ENCODE measurements around the gene TPCN1. TPM values are rescaled to one million over a fixed set of nuclear protein-coding genes. Genes with fewer than 3 reads are reported as not detected.

TPCN1 gene
- total and polyA plus RNA-seq, 2 of the 13 experiments (the other 11 are each of a cell fraction or from before 2014, with no cell fraction given) = 8.0 to 26.8 TPM

DNA sequence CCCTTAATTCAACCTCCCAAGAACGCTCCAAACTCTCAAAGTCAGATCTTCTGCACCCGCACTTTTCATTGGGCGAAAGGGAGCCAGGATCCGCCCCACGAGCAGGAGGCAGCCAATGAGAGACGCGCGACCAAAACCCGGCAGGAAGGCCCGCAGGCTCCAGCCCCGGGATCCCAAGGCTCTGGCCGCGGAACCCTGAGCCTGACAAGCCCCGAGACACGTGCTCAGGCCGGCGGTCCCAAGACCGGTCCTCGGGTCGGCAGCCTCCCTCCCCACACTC is 36.4 kb upstream of the TPCN1 start (continued):
- TF ChIP-seq ZNF687 (CRISPR knock-in tag; IDR thresholded peaks at IDR 0.05) = no peak
- no peak for TF ChIP-seq ZFP90 (CRISPR knock-in tag; IDR thresholded peaks at IDR 0.05; ENCODE audit: borderline replicate concordance)
- peak; percentile 46; the same call in 1 of the 2 replicates for TF ChIP-seq XBP1 (CRISPR knock-in tag; IDR thresholded peaks at IDR 0.05)
- TF ChIP-seq HOXA5 (CRISPR knock-in tag; IDR thresholded peaks at IDR 0.05) = 0 out of 2 replicates have a peak, but pooled peaks have one; percentile 6
- 0 out of 2 replicates have a peak, but pooled peaks have one; percentile 9 for TF ChIP-seq ZFP41 (CRISPR knock-in tag; IDR thresholded peaks at IDR 0.05; ENCODE audit: borderline replicate concordance)
- peak; percentile 93; the same call in 1 of the 2 replicates for TF ChIP-seq DMAP1 (CRISPR knock-in tag; IDR thresholded peaks at IDR 0.05)
- peak; percentile 48; the same call in 1 of the 2 replicates for TF ChIP-seq MEIS2 (CRISPR knock-in tag; IDR thresholded peaks at IDR 0.05)
- no peak for TF ChIP-seq ZBTB34 (CRISPR knock-in tag; IDR thresholded peaks at IDR 0.05)
- peak; percentile 33; the same call in 1 of the 2 replicates for TF ChIP-seq GABPA (IDR thresholded peaks at IDR 0.05; ENCODE audit: low read depth, low read length)
- peak; percentile 57; the same call in 1 of the 2 replicates for TF ChIP-seq GABPA (CRISPR knock-in tag; IDR thresholded peaks at IDR 0.05; ENCODE audit: low read depth)
- TF ChIP-seq POLR2A (IDR thresholded peaks at IDR 0.05; ENCODE audit: insufficient read depth in 1 of 2, low read depth in 2 of 2, low read length in 2 of 2) = peak in 1 of 2 experiments; percentile 51; a peak in 1 of 4 replicates
- peak; percentile 61; the same call in 1 of the 2 replicates for TF ChIP-seq ZNF33A (CRISPR knock-in tag; IDR thresholded peaks at IDR 0.05; ENCODE audit: borderline replicate concordance)
- 0 out of 2 replicates have a peak, but pooled peaks have one; percentile 9 for TF ChIP-seq NFKBIZ (CRISPR knock-in tag; IDR thresholded peaks at IDR 0.05)
- no peak for TF ChIP-seq ZEB1 (IDR thresholded peaks at IDR 0.05; ENCODE audit: insufficient replicate concordance, low read depth)
- TF ChIP-seq MTF1 (CRISPR knock-in tag; IDR thresholded peaks at IDR 0.05) = 0 out of 2 replicates have a peak, but pooled peaks have one; percentile 40
- no peak for TF ChIP-seq TBX2 (CRISPR knock-in tag; IDR thresholded peaks at IDR 0.05; ENCODE audit: borderline replicate concordance)
- TF ChIP-seq ZNF746 (CRISPR knock-in tag; IDR thresholded peaks at IDR 0.05) = no peak
- TF ChIP-seq, protein P1, sequence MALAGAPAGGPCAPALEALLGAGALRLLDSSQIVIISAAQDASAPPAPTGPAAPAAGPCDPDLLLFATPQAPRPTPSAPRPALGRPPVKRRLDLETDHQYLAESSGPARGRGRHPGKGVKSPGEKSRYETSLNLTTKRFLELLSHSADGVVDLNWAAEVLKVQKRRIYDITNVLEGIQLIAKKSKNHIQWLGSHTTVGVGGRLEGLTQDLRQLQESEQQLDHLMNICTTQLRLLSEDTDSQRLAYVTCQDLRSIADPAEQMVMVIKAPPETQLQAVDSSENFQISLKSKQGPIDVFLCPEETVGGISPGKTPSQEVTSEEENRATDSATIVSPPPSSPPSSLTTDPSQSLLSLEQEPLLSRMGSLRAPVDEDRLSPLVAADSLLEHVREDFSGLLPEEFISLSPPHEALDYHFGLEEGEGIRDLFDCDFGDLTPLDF (CRISPR knock-in tag; IDR thresholded peaks at IDR 0.05) = 0 out of 2 replicates have a peak, but pooled peaks have one; percentile 40
- 0 out of 2 replicates have a peak, but pooled peaks have one; percentile 18 for TF ChIP-seq SIN3A (IDR thresholded peaks at IDR 0.05; ENCODE audit: borderline replicate concordance, low read depth, low read length)
- no peak for TF ChIP-seq CENPT (CRISPR knock-in tag; IDR thresholded peaks at IDR 0.05; ENCODE audit: low read depth)
- TF ChIP-seq SIX4 (CRISPR knock-in tag; IDR thresholded peaks at IDR 0.05) = no peak
- 0 out of 2 replicates have a peak, but pooled peaks have one; percentile 76 for TF ChIP-seq ZNF430 (CRISPR knock-in tag; IDR thresholded peaks at IDR 0.05)
- TF ChIP-seq, protein P2, sequence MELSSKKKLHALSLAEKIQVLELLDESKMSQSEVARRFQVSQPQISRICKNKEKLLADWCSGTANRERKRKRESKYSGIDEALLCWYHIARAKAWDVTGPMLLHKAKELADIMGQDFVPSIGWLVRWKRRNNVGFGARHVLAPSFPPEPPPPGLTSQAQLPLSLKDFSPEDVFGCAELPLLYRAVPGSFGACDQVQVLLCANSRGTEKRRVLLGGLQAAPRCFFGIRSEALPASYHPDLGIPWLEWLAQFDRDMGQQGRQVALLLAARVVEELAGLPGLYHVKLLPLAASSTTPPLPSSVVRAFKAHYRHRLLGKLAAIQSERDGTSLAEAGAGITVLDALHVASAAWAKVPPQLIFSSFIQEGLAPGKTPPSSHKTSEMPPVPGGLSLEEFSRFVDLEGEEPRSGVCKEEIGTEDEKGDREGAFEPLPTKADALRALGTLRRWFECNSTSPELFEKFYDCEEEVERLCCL (CRISPR knock-in tag; IDR thresholded peaks at IDR 0.05; ENCODE audit: borderline replicate concordance) = no peak
- TF ChIP-seq ZNF230 (CRISPR knock-in tag; IDR thresholded peaks at IDR 0.05) = no peak
